GM12878 (cell line): Measurements from ENCODE around the gene DUOXA1. TPM values are rescaled to one million over a fixed set of nuclear protein-coding genes. Genes with fewer than 3 reads are reported as not detected.

Experiments used
- ATAC-seq: fragments of 200-7000 bp; cut with Tn5 transposase; 3 replicates; pipeline ENCODE4 v1.9.1; 2020; ENCODE audit warnings: mild to moderate bottlenecking, moderate library complexity
- BruUV-seq: library from RNA; stranded (reverse); fragments of 400-500 nt; replicated peaks from 2 replicates; lab custom pipeline; 2021; lab: Mats Ljungman, UMichigan
- CTCF ChIA-PET: fragments of 300-600 bp; sonication (Branson Sonifier 250); formaldehyde crosslinking; extraction: SDS; loops from one replicate; lab custom pipeline; 2021; ENCODE audit warnings: inconsistent platforms; lab: Yijun Ruan, JAX
- POLR2A ChIA-PET: fragments of 350-600 bp; formaldehyde crosslinking; extraction: SDS; loops from one replicate; lab custom pipeline; 2021; ENCODE audit warnings: inconsistent platforms; lab: Charles Lee
- RAD21 ChIA-PET: fragments of 300-600 bp; sonication (Branson Sonifier 250); formaldehyde crosslinking; loops from one replicate; lab custom pipeline; 2023; ENCODE audit warnings: antibody characterized with exemption; ENCODE audit not compliant: unreplicated experiment; lab: Charles Lee
- SMC1A ChIA-PET: fragments of 300-600 bp; sonication (Branson Sonifier 250); formaldehyde crosslinking; loops from one replicate; lab custom pipeline; 2023; ENCODE audit not compliant: unreplicated experiment, uncharacterized antibody; lab: Charles Lee
- DNase-seq: peaks from one replicate; pipeline ENCODE4 v3.0.0-alpha.2; 2011; ENCODE audit warnings: low read depth, low spot score
- FAIRE-seq: peaks from 3 replicates; lab custom pipeline; 2011; peaks lifted over from hg19 to GRCh38; lab: Jason Lieb, UNC
- H2AFZ ChIP-seq: 2 replicates; pipeline ENCODE4 v1.6.0; 2011; ENCODE audit warnings: low read depth, low read length, control low read depth; ENCODE audit not compliant: control insufficient read depth
- H3K27ac ChIP-seq: 2 replicates; pipeline ENCODE4 v1.5.1; 2011; ENCODE audit warnings: control low read depth; ENCODE audit not compliant: control insufficient read depth, insufficient read depth
- H3K27me3 ChIP-seq, 2 experiments: replicated peaks in 1 of 2; 2 replicates each; pipeline versions ENCODE4 v1.6.0 to v1.6.1; 2011; ENCODE audit warnings: low read length in 1 of 2; ENCODE audit not compliant: control insufficient read depth in 2 of 2, insufficient read depth in 2 of 2
- H3K36me3 ChIP-seq, 2 experiments: 2 replicates each; pipeline ENCODE4 v1.5.1; 2011; ENCODE audit warnings: low read length in 1 of 2; ENCODE audit not compliant: control insufficient read depth in 2 of 2, insufficient read depth in 2 of 2
- H3K4me1 ChIP-seq: 2 replicates; pipeline ENCODE4 v1.6.1; 2011; ENCODE audit warnings: mild to moderate bottlenecking, low read length, moderate library complexity, mixed read lengths; ENCODE audit not compliant: control insufficient read depth, insufficient read depth
- H3K4me2 ChIP-seq: 2 replicates; pipeline ENCODE4 v1.6.0; 2011; ENCODE audit warnings: control low read depth; ENCODE audit not compliant: control insufficient read depth, insufficient read depth
- H3K4me3 ChIP-seq: fragments of 200-600 bp; sonication (generic); 2 replicates; pipeline ENCODE4 v1.5.1; 2016
- H3K79me2 ChIP-seq: 2 replicates; pipeline ENCODE4 v1.6.0; 2011; ENCODE audit warnings: low read length; ENCODE audit not compliant: control insufficient read depth, insufficient read depth
- H3K9ac ChIP-seq: 2 replicates; pipeline ENCODE4 v1.8.0; 2011; ENCODE audit warnings: low read length, control low read depth, mixed read lengths; ENCODE audit not compliant: control insufficient read depth, insufficient read depth
- H3K9me3 ChIP-seq: replicated peaks from 3 replicates; pipeline ENCODE4 v1.5.1; 2011; ENCODE audit warnings: mild to moderate bottlenecking, low read length; ENCODE audit not compliant: control insufficient read depth, insufficient read depth
- H4K20me1 ChIP-seq: 2 replicates; pipeline ENCODE4 v1.6.0; 2011; ENCODE audit not compliant: control insufficient read depth, insufficient read depth
- CHD2 ChIP-seq: IDR thresholded peaks from 2 replicates; pipeline ENCODE4 v1.6.1; 2011; ENCODE audit warnings: low read depth, low read length, improper control_type of control experiment, borderline replicate concordance
- E2F4 ChIP-seq: IDR thresholded peaks from 2 replicates; pipeline ENCODE4 v1.6.1; 2012; ENCODE audit warnings: low read depth, low read length, improper control_type of control experiment
- EZH2 ChIP-seq: IDR thresholded peaks from 2 replicates; pipeline ENCODE4 v1.6.1; 2012; ENCODE audit warnings: low read depth, mild to moderate bottlenecking, control low read depth, inconsistent platforms, low read length, borderline replicate concordance; ENCODE audit not compliant: control insufficient read depth
- MYC ChIP-seq: IDR thresholded peaks from 2 replicates; pipeline ENCODE4 v1.6.1; 2011; ENCODE audit warnings: mild to moderate bottlenecking, low read length, moderate library complexity, inconsistent platforms; ENCODE audit not compliant: insufficient read depth, insufficient replicate concordance, insufficient read length, severe bottlenecking
- NRF1 ChIP-seq: conservative IDR thresholded peaks from 2 replicates; pipeline ENCODE4 v1.6.1; 2011; ENCODE audit warnings: mild to moderate bottlenecking, low read depth, low read length, improper control_type of control experiment
- PAX5 ChIP-seq: IDR thresholded peaks from 2 replicates; pipeline ENCODE4 v1.6.1; 2011; ENCODE audit warnings: low read depth, low read length, borderline replicate concordance
- WGBS: methylation state at CpG from one replicate; pipeline ENCODE4 v1.1.6; 2016; ENCODE audit warnings: low lambda C conversion rate; ENCODE audit not compliant: insufficient replicate concordance, insufficient coverage; ENCODE audit errors: missing lambda C conversion rate; 5-methylcytosine and 5-hydroxymethylcytosine counted together
- in situ Hi-C: fragments of 300-500 bp; cut with MboI; formaldehyde crosslinking; loops from 9 replicates; pipeline ENCODE4 v1.14.3; 2018; ENCODE audit warnings: mixed read lengths
- intact Hi-C: fragments of 100-400 bp; cut with micrococcal nuclease; formaldehyde crosslinking; loops from one replicate; pipeline ENCODE4 v1.14.2; 2022; ENCODE audit not compliant: unreplicated experiment
- polyA plus RNA-seq, 11 experiments: library from polyadenylated mRNA; depleted of rRNA in 4 of 11; unstranded in 6 of 11; stranded (reverse) in 5 of 11; fragments of >200 nt; fragmentation: Nextera tagmentation in 4 of 11; fragmentation: Illumina TruSeq in 1 of 11; extraction: Ambion mirVana in 4 of 11; extraction: Trizol in 1 of 11; gene quantifications; 1 replicate in 1 of 11; 2 replicates in 10 of 11; pipeline versions ENCODE4 v1.2.1 to v1.2.3, GENCODE V29; 2011 to 2016; ENCODE audit warnings: inconsistent platforms in 2 of 11, missing spikeins in 2 of 11, low read depth in 1 of 11
- total RNA-seq, 4 experiments: library from RNA; depleted of rRNA in 3 of 4; stranded (reverse); fragments of >200 nt in 3 of 4; fragmentation: Illumina TruSeq in 1 of 4; extraction: Trizol in 1 of 4; gene quantifications; 2 replicates each; pipeline versions ENCODE4 v1.2.1 to v1.2.3, GENCODE V29; 2013 to 2021

DUOXA1 gene
- total and polyA plus RNA-seq, 10 of the 15 experiments (the other 5 are each of a cell fraction or from before 2014, with no cell fraction given) = 0.08 TPM; not detected in 9

GRCh38 chr15:45155739-45156138 is 26.1 kb upstream of the DUOXA1 start:
- intact Hi-C loops = no loop called here
- WGBS = 77% methylated on average over 8 of the region's 8 CpGs
- ChIA-PET SMC1A (interaction anchor here (0.7 to 0.9 kb wide), 2 partner anchors 49 to 121 kb away, joined by 3 read pairs; no protein-coding TSS in a partner anchor), RAD21 (no interaction called here)
- no peaks in the 10 kb centered on the region for H3K79me2 ChIP-seq
- no peak for FAIRE-seq
- TF ChIP-seq CHD2 = no peak
- TF ChIP-seq PAX5 = no peak
- TF ChIP-seq EZH2 = no peak
- TF ChIP-seq NRF1 = no peak
- TF ChIP-seq MYC = no peak
- TF ChIP-seq E2F4 = no peak
- TF ChIP-seq, all 136 proteins: peak for 0
- H3K4me1 ChIP-seq = no peaks in the 10 kb centered on the region
- BruUV-seq = no TSS peak
- H3K4me3 ChIP-seq = no peak overlapping the region
- H3K36me3 ChIP-seq = no peaks in the 10 kb centered on the region
- in situ Hi-C loops = no loop called here
- no peak overlapping the region for H3K27ac ChIP-seq
- DNase-seq (no peak), ATAC-seq (no peak)
- ChIA-PET POLR2A (no interaction called here), CTCF (interaction anchor here (0.8 to 1.7 kb wide), 5 partner anchors 14 to 189 kb away, joined by 3 to 6 read pairs (median 5); no protein-coding TSS in a partner anchor)
- H4K20me1 ChIP-seq = no peaks in the 10 kb centered on the region
- no peak overlapping the region for H3K4me2 ChIP-seq
- H3K27me3 ChIP-seq = no peaks in the 10 kb centered on the region
- H3K9me3 ChIP-seq = no peaks in the 10 kb centered on the region
- no peak overlapping the region for H2AFZ ChIP-seq
- no peak overlapping the region for H3K9ac ChIP-seq
